NCI-H345 treated with DMSO at 0.1 percent for 48 hours (cell line): ENCODE results near the gene GRK5.

Experiments used
- DNase-seq: peaks from one replicate; lab custom pipeline; 2025; ENCODE audit not compliant: unreplicated experiment; lab: John Stamatoyannopoulos, UW

GRK5 gene

GRCh38 chr10:119355930-119356329 is 148.6 kb downstream of the GRK5 start:
- DNase-seq, result no peak

- no peak for DNase-seq
Observed at GRCh38 chr10:119357412-119358151, 150.2 kb downstream of the GRK5 start.

- DNase-seq, result no peak
Observed at GRCh38 chr10:119358152-119358512, 150.8 kb downstream of the GRK5 start.

- no peak for DNase-seq
Observed at GRCh38 chr10:119358567-119358966, 151.2 kb downstream of the GRK5 start.

GRCh38 chr10:119359025-119359424 is 151.7 kb downstream of the GRK5 start:
- DNase-seq, result no peak

- no peak for DNase-seq
Observed at GRCh38 chr10:119360181-119360921, 153.0 kb downstream of the GRK5 start.

GRCh38 chr10:119361037-119361436 is 153.7 kb downstream of the GRK5 start:
- DNase-seq, result no peak

GRCh38 chr10:119362122-119362521 is 154.8 kb downstream of the GRK5 start:
- DNase-seq, result no peak

GRCh38 chr10:119364645-119365600 is 157.6 kb downstream of the GRK5 start:
- DNase-seq, result no peak

GRCh38 chr10:119365773-119366599 is 158.6 kb downstream of the GRK5 start:
- no peak for DNase-seq

GRCh38 chr10:119367841-119368549 is 160.6 kb downstream of the GRK5 start:
- DNase-seq, result no peak

- no peak for DNase-seq
Observed at GRCh38 chr10:119368581-119368980, 161.2 kb downstream of the GRK5 start.

- no peak for DNase-seq
Observed at GRCh38 chr10:119368991-119369869, 161.9 kb downstream of the GRK5 start.

- DNase-seq, result no peak
Observed at GRCh38 chr10:119370111-119370741, 162.9 kb downstream of the GRK5 start.

- no peak for DNase-seq
Observed at GRCh38 chr10:119370972-119371703, 163.8 kb downstream of the GRK5 start.

- no peak for DNase-seq
Observed at GRCh38 chr10:119371704-119372663, 164.6 kb downstream of the GRK5 start.
